DND-41 (cell line): ENCODE data around the gene ZSCAN2.

Experiments used
- ATAC-seq: fragments of 200-7000 bp; cut with Tn5 transposase; 3 replicates; pipeline ENCODE4 v1.9.1; 2021; ENCODE audit warnings: low read depth; ENCODE audit not compliant: insufficient read depth
- DNase-seq: peaks from one replicate; pipeline ENCODE4 v3.0.0-alpha.2; 2020
- H2AFZ ChIP-seq: 2 replicates; pipeline ENCODE4 v1.6.0; 2012; ENCODE audit warnings: low read depth, low read length
- H3K27ac ChIP-seq: 2 replicates; pipeline ENCODE4 v1.5.1; 2012; ENCODE audit warnings: low read length, inconsistent platforms
- H3K27me3 ChIP-seq: fragments of 200-600 bp; sonication (generic); 2 replicates; pipeline ENCODE4 v1.6.0; 2012; ENCODE audit warnings: low read length, mild to moderate bottlenecking, inconsistent platforms; ENCODE audit not compliant: insufficient read depth, poor library complexity
- H3K36me3 ChIP-seq: 2 replicates; pipeline ENCODE4 v1.5.1; 2012; ENCODE audit warnings: low read length, inconsistent platforms; ENCODE audit not compliant: insufficient read depth
- H3K4me1 ChIP-seq: 2 replicates; pipeline ENCODE4 v1.5.1; 2012; ENCODE audit warnings: mild to moderate bottlenecking, low read length; ENCODE audit not compliant: insufficient read depth
- H3K4me2 ChIP-seq: 2 replicates; pipeline ENCODE4 v1.6.0; 2012; ENCODE audit warnings: mild to moderate bottlenecking, moderate library complexity, low read length, inconsistent platforms; ENCODE audit not compliant: insufficient read depth
- H3K4me3 ChIP-seq, 2 experiments: fragments of 200-600 bp in 1 of 2; shearing (Covaris generic) in 1 of 2; 2 replicates each; pipeline ENCODE4 v1.5.1; 2012 to 2016; ENCODE audit warnings: inconsistent platforms in 2 of 2, low read length in 2 of 2, mild to moderate bottlenecking in 2 of 2, low read depth in 1 of 2, moderate library complexity in 1 of 2
- H3K79me2 ChIP-seq: 2 replicates; pipeline ENCODE4 v1.6.0; 2012; ENCODE audit warnings: low read length, inconsistent platforms; ENCODE audit not compliant: insufficient read depth
- H3K9ac ChIP-seq: 2 replicates; pipeline ENCODE4 v1.6.0; 2012; ENCODE audit warnings: low read depth, mild to moderate bottlenecking, inconsistent platforms, low read length, moderate library complexity
- H3K9me3 ChIP-seq: 2 replicates; pipeline ENCODE4 v1.5.1; 2012; ENCODE audit warnings: low read length, moderate library complexity, mild to moderate bottlenecking, inconsistent platforms; ENCODE audit not compliant: insufficient read depth, severe bottlenecking
- H4K20me1 ChIP-seq: 2 replicates; pipeline ENCODE4 v1.6.0; 2012; ENCODE audit warnings: low read length; ENCODE audit not compliant: insufficient read depth
- EZH2 ChIP-seq: IDR thresholded peaks from 3 replicates; pipeline ENCODE4 v1.6.1; 2012; ENCODE audit warnings: borderline replicate concordance, low read depth, mild to moderate bottlenecking, moderate library complexity, low read length, inconsistent platforms; ENCODE audit not compliant: severe bottlenecking
- TF ChIP-seq, protein P1 (sequence below): IDR thresholded peaks from 2 replicates; pipeline ENCODE4 v1.5.1; 2012; ENCODE audit warnings: borderline replicate concordance, low read length, moderate library complexity, mild to moderate bottlenecking; ENCODE audit not compliant: poor library complexity, severe bottlenecking; ENCODE audit errors: extremely low read depth

Gene ZSCAN2

GRCh38 chr15:84605554-84605882 lies 4.7 kb downstream of the ZSCAN2 start:
- H3K27ac ChIP-seq = peak overlapping the region; percentile 50
- peaks cover 47% of the 10 kb centered on the region for H3K4me1 ChIP-seq
- H3K4me3 ChIP-seq = no peak overlapping the region
- H3K79me2 ChIP-seq = peaks cover 75% of the 10 kb centered on the region
- peaks cover 58% of the 10 kb centered on the region for H3K36me3 ChIP-seq
- no peaks in the 10 kb centered on the region for H3K27me3 ChIP-seq
- H3K9me3 ChIP-seq = no peaks in the 10 kb centered on the region
- DNase-seq (no peak), ATAC-seq (no peak)
- no peak for TF ChIP-seq EZH2
- TF ChIP-seq, protein P1, sequence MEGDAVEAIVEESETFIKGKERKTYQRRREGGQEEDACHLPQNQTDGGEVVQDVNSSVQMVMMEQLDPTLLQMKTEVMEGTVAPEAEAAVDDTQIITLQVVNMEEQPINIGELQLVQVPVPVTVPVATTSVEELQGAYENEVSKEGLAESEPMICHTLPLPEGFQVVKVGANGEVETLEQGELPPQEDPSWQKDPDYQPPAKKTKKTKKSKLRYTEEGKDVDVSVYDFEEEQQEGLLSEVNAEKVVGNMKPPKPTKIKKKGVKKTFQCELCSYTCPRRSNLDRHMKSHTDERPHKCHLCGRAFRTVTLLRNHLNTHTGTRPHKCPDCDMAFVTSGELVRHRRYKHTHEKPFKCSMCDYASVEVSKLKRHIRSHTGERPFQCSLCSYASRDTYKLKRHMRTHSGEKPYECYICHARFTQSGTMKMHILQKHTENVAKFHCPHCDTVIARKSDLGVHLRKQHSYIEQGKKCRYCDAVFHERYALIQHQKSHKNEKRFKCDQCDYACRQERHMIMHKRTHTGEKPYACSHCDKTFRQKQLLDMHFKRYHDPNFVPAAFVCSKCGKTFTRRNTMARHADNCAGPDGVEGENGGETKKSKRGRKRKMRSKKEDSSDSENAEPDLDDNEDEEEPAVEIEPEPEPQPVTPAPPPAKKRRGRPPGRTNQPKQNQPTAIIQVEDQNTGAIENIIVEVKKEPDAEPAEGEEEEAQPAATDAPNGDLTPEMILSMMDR = no peak
- H3K9ac ChIP-seq = no peak overlapping the region
- peaks cover 31% of the 10 kb centered on the region for H4K20me1 ChIP-seq
- no peak overlapping the region for H2AFZ ChIP-seq
- peak overlapping the region; percentile 44 for H3K4me2 ChIP-seq

DNA sequence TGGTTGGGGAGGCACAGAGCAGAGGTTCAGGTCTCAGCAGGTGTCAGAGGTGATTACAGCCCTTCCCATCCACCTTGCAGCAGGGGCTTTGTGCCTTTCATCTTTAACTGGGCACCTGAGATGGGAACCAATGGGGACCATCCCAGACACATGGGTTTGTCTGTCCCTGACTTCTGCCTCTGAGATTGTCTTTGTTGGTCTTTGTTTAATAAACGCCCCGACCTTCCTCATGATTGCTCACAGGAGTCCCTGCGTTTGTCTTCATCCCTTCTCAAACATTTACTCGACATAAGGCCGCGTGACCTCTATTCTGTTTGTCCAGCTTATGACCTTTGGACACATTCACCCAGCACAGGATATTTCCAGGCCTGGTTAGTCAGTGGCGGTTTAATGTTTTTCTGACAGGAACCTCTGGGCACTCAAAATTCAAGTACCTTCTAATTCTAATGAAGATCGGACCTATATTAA lies 5.9 kb downstream of the ZSCAN2 start:
- ATAC-seq (no peak), DNase-seq (no peak)
- TF ChIP-seq EZH2 = no peak
- TF ChIP-seq, protein P1 = no peak
- peaks cover 28% of the 10 kb centered on the region for H4K20me1 ChIP-seq
- H3K9ac ChIP-seq = no peak overlapping the region
- H3K27me3 ChIP-seq = no peaks in the 10 kb centered on the region
- no peak overlapping the region for H2AFZ ChIP-seq
- no peak overlapping the region for H3K4me2 ChIP-seq
- peaks cover 40% of the 10 kb centered on the region for H3K4me1 ChIP-seq
- H3K27ac ChIP-seq = no peak overlapping the region
- H3K4me3 ChIP-seq = no peak overlapping the region
- peaks cover 61% of the 10 kb centered on the region for H3K36me3 ChIP-seq
- H3K9me3 ChIP-seq = no peaks in the 10 kb centered on the region
- H3K79me2 ChIP-seq = peaks cover 75% of the 10 kb centered on the region

GRCh38 chr15:84608707-84609284 lies 8.0 kb downstream of the ZSCAN2 start:
- Histone ChIP-seq H2AFZ (no peak overlapping the region), H3K9me3 (no peaks in the 10 kb centered on the region), H3K9ac (no peak overlapping the region), H3K4me1 (peaks cover 21% of the 10 kb centered on the region), H3K27me3 (no peaks in the 10 kb centered on the region), H3K27ac (no peak overlapping the region), H4K20me1 (peaks cover 27% of the 10 kb centered on the region), H3K4me3 (no peak overlapping the region), H3K36me3 (peaks cover 59% of the 10 kb centered on the region), H3K79me2 (peaks cover 66% of the 10 kb centered on the region), H3K4me2 (no peak overlapping the region)
- ATAC-seq = no peak
- no peak for DNase-seq
- no peak for TF ChIP-seq EZH2
- TF ChIP-seq, protein P1 = no peak
